ENCODE measurements around the gene LOXL3. TPM values are rescaled to one million over a fixed set of nuclear protein-coding genes. Genes with fewer than 3 reads are reported as not detected.
A peak's percentile ranks its signal among the peaks of the same experiment; 100 is the strongest.

Gene LOXL3
- total and polyA plus RNA-seq, 2 of the 8 experiments (the other 6 are each of a cell fraction or from before 2014, with no cell fraction given), result 22.4 to 27.2 TPM

DNA sequence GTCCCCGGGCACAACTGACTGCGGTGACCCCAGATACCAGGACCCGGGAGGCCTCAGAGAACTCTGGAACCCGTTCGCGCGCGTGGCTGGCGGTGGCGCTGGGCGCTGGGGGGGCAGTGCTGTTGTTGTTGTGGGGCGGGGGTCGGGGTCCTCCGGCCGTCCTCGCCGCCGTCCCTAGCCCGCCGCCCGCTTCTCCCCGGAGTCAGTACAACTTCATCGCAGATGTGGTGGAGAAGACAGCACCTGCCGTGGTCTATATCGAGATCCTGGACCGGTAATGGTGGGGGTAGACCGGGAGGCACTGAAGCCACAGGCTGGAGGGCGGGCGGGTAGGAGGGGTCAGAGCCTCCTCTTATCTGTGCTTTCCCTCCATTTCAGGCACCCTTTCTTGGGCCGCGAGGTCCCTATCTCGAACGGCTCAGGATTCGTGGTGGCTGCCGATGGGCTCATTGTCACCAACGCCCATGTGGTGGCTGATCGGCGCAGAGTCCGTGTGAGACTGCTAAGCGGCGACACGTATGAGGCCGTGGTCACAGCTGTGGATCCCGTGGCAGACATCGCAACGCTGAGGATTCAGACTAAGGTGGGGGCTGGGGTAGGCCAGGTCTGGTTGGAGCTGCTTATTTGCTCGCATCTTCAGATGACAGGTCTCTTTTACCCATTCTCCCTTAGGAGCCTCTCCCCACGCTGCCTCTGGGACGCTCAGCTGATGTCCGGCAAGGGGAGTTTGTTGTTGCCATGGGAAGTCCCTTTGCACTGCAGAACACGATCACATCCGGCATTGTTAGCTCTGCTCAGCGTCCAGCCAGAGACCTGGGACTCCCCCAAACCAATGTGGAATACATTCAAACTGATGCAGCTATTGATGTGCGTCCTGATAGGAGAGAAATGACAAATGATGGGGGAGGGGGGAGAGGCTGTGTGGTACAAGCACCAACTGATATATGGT, 23.2 kb downstream of the LOXL3 start (continued):
- no peak for TF ChIP-seq ASH2L (IDR thresholded peaks at IDR 0.05; ENCODE audit: low read length)
- no peak for TF ChIP-seq BACH1 (IDR thresholded peaks at IDR 0.05; ENCODE audit: low read length)
- TF ChIP-seq, protein P1, sequence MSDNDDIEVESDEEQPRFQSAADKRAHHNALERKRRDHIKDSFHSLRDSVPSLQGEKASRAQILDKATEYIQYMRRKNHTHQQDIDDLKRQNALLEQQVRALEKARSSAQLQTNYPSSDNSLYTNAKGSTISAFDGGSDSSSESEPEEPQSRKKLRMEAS (IDR thresholded peaks at IDR 0.05), result peak; percentile 68
- no peak for TF ChIP-seq SIRT6 (IDR thresholded peaks at IDR 0.05; ENCODE audit: low read length)
- TF ChIP-seq NANOG (IDR thresholded peaks at IDR 0.05; ENCODE audit: insufficient read depth, low read depth, low read length, poor library complexity, severe bottlenecking), result no peak
- no peak for TF ChIP-seq SIN3A (conservative IDR thresholded peaks at IDR 0.05 in 1 of 2, IDR thresholded peaks at IDR 0.05 in 1 of 2; ENCODE audit: low read depth in 1 of 2, low read length in 2 of 2)
- TF ChIP-seq, protein P2, sequence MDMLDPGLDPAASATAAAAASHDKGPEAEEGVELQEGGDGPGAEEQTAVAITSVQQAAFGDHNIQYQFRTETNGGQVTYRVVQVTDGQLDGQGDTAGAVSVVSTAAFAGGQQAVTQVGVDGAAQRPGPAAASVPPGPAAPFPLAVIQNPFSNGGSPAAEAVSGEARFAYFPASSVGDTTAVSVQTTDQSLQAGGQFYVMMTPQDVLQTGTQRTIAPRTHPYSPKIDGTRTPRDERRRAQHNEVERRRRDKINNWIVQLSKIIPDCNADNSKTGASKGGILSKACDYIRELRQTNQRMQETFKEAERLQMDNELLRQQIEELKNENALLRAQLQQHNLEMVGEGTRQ (IDR thresholded peaks at IDR 0.05; ENCODE audit: low read length), result no peak
- peak; percentile 92 for TF ChIP-seq E2F6 (IDR thresholded peaks at IDR 0.05)
- no peak for TF ChIP-seq YY1 (IDR thresholded peaks at IDR 0.05; ENCODE audit: low read depth, low read length)
- no peak for TF ChIP-seq GTF2F1 (IDR thresholded peaks at IDR 0.05; ENCODE audit: borderline replicate concordance, low read depth, low read length)
- TF ChIP-seq EZH2 (IDR thresholded peaks at IDR 0.05; ENCODE audit: low read depth, low read length, severe bottlenecking), result peak; percentile 12
- TF ChIP-seq TCF12 (IDR thresholded peaks at IDR 0.05; ENCODE audit: low read depth, low read length), result no peak
- no peak for TF ChIP-seq HDAC6 (IDR thresholded peaks at IDR 0.05; ENCODE audit: low read depth, low read length)
- TF ChIP-seq BCL11A (IDR thresholded peaks at IDR 0.05; ENCODE audit: low read depth in 2 of 2, low read length in 2 of 2), result no peak
- TF ChIP-seq, protein P3, sequence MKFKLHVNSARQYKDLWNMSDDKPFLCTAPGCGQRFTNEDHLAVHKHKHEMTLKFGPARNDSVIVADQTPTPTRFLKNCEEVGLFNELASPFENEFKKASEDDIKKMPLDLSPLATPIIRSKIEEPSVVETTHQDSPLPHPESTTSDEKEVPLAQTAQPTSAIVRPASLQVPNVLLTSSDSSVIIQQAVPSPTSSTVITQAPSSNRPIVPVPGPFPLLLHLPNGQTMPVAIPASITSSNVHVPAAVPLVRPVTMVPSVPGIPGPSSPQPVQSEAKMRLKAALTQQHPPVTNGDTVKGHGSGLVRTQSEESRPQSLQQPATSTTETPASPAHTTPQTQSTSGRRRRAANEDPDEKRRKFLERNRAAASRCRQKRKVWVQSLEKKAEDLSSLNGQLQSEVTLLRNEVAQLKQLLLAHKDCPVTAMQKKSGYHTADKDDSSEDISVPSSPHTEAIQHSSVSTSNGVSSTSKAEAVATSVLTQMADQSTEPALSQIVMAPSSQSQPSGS (IDR thresholded peaks at IDR 0.05; ENCODE audit: low read length), result no peak
- TF ChIP-seq JUN (IDR thresholded peaks at IDR 0.05; ENCODE audit: low read depth, low read length), result no peak
- TF ChIP-seq CTCF (IDR thresholded peaks at IDR 0.05; ENCODE audit: control extremely low read depth in 1 of 3, insufficient read depth in 1 of 3, low read depth in 1 of 3, low read length in 3 of 3), result no peak
